Astrocyte (in vitro differentiated cells and primary cell): ENCODE data around the gene HBA2.

Source experiments
- CTCF ChIP-seq: IDR thresholded peaks from 2 replicates; pipeline ENCODE4 v1.5.1; 2011; ENCODE audit warnings: low read depth, mild to moderate bottlenecking, inconsistent platforms, low read length, moderate library complexity; ENCODE audit not compliant: insufficient read depth
- EZH2 ChIP-seq: IDR thresholded peaks from 2 replicates; pipeline ENCODE4 v1.6.1; 2012; ENCODE audit warnings: mild to moderate bottlenecking, low read length, inconsistent platforms; ENCODE audit not compliant: insufficient read depth

DNA sequence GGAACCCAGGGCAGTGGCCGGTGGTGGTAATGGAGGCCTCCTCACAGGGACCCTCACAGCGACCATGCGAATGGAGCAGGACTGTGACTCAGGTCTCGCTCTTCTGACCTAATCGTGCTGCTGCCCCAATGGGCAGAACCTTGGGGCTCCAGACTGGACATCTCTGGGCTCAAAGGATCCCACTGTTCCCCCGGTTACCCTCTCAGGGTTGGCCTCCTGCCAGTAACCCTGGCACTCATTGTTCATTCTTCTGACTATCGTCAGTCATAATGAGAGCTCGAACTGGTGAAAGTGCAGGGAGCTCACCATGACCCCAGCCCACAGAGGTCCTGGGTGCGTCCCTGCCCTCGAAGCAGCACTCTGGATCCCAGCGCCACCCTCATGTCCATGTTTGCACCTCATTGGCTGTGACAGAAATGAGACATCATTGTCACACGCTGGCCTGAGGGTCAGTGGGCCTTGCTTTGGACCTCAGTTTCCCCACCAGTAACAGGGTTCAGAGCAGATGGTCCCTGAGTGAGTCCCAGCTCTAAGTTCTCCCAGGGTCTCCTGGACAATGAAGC, 30.2 kb upstream of the HBA2 start:
- TF ChIP-seq CTCF (no peak), EZH2 (no peak)
